GM18858 (cell line): ENCODE data around the gene ARHGEF40.

Source experiments
- ATAC-seq: cut with Tn5 transposase; IDR thresholded peaks from one replicate; pipeline ENCODE4 v1.9.1; 2021; ENCODE audit not compliant: unreplicated experiment

The ARHGEF40 gene

GRCh38 chr14:21109377-21110138, 39.5 kb downstream of the ARHGEF40 start:
- ATAC-seq = peak; percentile 55

GRCh38 chr14:21112255-21112654, 42.2 kb downstream of the ARHGEF40 start:
- ATAC-seq = no peak

GRCh38 chr14:21113369-21113768, 43.3 kb downstream of the ARHGEF40 start:
- no peak for ATAC-seq

GRCh38 chr14:21118933-21119332, 48.8 kb downstream of the ARHGEF40 start:
- no peak for ATAC-seq

GRCh38 chr14:21120686-21121085, 50.6 kb downstream of the ARHGEF40 start:
- no peak for ATAC-seq

- ATAC-seq = no peak
These were observed 51.0 kb downstream of the ARHGEF40 start for GRCh38 chr14:21121122-21121521.

- ATAC-seq = no peak
These were observed 53.3 kb downstream of the ARHGEF40 start for GRCh38 chr14:21123429-21123828.

GRCh38 chr14:21133901-21134300, 63.8 kb downstream of the ARHGEF40 start:
- ATAC-seq = no peak

- ATAC-seq = no peak
These were observed 65.9 kb downstream of the ARHGEF40 start for GRCh38 chr14:21136024-21136423.
